Epithelial cell of prostate (primary cell): ENCODE measurements around the gene CAPN5.

Experiments used
- DNase-seq: peaks from one replicate; pipeline ENCODE4 v3.0.0-alpha.2; 2011; ENCODE audit warnings: low read depth, low spot score
- H3K27ac ChIP-seq: fragments of 450-650 bp; 2 replicates; pipeline ENCODE4 v1.5.1; 2017; ENCODE audit warnings: mild to moderate bottlenecking

The CAPN5 gene

DNA sequence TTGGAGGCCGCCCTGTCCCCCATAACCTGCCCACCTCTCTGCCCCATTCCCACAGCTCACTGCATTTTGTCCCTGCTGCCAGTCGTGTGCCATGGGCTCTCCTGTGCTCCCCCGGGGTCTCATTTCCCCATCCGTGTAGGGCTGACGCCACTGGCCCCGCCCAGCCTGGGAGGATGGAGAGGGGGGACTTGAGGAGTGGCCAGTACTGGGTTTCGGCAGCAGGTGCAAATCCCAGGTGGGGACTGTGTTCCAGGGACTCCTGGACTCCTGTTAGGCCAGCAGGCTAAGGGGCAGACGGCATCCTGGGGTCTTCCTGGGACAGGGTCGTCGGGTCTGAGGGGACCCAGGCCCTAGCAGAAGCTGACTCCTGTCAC, 60.1 kb downstream of the CAPN5 start:
- no peak overlapping the region for H3K27ac ChIP-seq
- DNase-seq, result no peak

DNA sequence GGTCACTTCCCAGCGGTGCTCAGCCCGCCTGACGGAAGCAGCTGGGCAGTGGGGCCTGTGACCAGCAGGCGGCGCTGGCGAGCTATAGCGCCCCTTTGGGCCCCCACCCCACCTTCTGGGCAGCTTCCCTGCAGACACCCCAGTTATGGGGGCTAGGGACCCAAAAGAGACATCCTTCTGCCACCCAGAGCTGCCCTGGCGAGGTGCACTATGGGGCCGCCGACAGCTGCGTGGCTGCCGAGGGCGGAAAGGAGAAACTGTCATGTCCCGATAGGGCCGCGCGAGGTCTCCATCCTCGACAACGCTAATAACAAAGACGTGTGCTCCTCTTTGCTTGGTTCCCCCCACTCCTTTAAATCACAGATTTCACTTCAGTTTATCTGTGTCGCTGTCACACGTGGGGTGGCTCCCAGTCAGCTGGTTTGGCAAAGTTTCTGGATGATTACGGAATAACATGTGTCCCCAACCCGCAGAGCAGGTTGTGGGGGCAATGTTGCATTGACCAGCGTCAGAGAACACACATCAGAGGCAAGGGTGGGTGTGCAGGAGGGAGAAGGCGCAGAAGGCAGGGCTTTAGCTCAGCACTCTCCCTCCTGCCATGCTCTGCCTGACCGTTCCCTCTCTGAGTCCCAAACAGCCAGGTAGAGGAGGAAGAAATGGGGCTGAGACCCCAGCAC, 60.6 kb downstream of the CAPN5 start:
- H3K27ac ChIP-seq, result no peak overlapping the region
- no peak for DNase-seq

DNA sequence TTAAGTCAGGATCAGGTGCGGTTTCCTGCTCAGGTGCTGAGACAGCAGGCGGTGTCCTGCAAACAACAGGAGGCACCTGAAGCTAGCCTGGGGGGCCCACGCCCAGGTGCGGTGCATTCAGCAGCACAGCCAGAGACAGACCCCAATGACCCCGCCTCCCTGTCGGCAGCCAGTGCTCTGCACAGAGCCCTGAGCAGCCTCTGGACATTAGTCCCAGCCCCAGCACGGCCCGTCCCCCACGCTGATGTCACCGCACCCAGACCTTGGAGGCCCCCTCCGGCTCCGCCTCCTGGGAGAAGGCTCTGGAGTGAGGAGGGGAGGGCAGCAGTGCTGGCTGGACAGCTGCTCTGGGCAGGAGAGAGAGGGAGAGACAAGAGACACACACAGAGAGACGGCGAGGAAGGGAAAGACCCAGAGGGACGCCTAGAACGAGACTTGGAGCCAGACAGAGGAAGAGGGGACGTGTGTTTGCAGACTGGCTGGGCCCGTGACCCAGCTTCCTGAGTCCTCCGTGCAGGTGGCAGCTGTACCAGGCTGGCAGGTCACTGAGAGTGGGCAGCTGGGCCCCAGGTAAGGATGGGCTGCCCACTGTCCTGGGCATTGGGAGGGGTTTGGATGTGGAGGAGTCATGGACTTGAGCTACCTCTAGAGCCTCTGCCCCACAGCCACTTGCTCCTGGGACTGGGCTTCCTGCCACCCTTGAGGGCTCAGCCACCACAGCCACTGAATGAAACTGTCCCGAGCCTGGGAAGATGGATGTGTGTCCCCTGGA, 61.3 kb downstream of the CAPN5 start, which contains the start of gene MYO7A:
Gene MYO7A (plus strand): TSS at position 327 of the 772 bp plus-strand sequence. CDS start 2,389 bp downstream, outside the sequence.
- no peak within 1 kb of the TSS for H3K27ac ChIP-seq
- DNase-seq, result no peak

DNA sequence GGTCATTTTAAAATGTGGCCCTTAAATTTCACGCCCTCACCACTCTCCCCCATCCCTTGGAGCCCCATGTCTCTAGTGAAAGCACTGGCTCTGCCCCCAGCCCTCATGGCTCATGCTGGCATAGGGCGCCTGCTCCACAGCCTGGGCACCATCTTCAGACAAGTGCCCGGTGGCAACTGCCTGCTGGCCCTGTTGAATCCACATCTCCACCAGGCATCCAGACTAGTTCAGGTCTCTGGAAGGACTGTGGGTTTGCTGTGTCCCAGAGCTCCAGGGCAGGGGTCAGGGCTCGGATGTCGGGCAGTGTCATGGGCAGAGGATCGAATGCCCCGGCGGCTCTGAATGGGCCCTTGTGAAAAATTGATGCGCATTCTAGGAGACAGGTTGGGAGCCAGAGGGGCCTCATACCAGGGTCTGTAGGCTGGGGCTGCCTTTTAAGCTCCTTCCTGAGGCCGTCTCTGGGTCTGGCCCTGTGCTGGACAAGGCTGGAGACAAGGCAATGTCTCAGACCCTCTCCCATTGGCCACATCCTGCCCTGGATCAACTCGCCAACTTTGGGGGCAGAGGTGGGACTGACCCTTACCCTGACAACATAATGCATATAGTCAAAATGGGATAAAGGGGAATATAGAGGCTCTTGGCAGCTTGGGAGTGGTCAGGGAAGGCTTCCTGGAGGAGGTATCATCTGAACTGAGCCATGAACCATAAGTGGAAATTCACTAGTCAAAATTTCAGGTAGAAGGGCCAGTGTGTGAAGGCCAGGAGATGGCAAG, 62.5 kb downstream of the CAPN5 start:
- no peak overlapping the region for H3K27ac ChIP-seq
- no peak for DNase-seq

DNA sequence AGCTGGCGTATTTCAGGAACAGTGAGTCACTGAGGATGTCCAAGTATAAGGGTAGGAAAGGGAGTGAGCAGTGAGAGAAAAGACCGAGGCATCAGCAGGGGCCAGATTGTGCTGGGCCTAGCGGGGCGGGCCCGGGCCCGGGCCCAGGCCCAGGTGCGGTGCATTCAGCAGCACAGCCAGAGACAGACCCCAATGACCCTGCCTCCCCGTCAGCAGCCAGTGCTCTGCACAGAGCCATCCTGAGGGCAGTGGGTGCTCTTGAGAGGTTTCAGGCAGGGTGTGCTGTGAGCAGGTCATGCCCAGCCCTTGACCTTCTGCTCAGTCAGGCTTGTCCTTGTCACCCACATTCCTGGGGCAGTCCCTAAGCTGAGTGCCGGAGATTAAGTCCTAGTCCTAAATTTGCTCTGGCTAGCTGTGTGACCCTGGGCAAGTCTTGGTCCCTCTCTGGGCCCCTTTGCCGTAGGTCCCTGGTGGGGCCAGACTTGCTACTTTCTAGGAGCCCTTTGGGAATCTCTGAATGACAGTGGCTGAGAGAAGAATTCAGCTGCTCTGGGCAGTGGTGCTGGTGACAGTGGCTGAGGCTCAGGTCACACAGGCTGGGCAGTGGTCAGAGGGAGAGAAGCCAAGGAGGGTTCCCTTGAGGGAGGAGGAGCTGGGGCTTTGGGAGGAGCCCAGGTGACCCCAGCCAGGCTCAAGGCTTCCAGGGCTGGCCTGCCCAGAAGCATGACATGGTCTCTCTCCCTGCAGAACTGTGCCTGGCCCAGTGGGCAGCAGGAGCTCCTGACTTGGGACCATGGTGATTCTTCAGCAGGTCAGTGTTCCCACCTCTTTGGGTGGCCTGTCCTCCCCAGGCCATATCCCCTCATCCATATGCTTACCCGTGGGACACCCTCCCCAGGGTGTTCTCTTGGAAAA, 63.3 kb downstream of the CAPN5 start:
- no peak for DNase-seq
- H3K27ac ChIP-seq, result no peak overlapping the region

DNA sequence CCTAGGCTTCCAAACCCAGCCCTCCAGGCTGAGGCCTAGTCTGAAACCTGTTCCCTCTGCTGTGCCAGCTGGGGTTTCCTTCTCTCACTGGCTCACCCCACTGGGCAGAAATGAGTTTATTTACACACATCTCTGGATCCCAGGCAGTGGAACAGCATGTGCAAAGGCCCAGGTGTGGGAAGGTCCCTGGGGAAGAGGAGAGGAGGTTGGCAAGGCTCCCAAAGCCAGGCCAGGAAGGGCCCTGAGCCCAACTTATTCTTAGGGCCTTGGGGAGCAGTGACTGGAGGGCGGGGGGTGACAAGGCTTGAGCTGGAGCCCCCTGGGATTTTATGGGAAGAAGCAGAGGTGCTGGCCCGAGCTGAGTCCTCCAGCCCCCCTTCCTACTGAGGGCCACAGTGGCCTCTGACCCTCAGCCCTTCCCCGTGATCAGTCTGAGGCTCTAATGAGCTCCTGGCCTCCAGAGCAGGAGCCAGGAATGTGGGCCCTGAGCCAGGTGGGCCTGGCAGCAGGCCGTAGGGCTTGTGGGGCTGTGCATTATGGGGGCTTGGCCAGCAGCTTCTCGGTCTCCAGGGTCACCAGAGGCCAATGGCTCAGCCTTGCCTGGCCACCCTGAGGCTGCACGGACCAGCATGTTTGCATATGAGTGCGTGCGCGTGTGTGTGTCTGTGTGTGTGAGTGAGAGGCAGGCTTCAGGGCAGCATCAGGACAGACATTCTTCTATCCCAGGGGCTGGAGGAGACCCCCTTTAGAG, 64.2 kb downstream of the CAPN5 start:
- no peak for DNase-seq
- H3K27ac ChIP-seq, result no peak overlapping the region

DNA sequence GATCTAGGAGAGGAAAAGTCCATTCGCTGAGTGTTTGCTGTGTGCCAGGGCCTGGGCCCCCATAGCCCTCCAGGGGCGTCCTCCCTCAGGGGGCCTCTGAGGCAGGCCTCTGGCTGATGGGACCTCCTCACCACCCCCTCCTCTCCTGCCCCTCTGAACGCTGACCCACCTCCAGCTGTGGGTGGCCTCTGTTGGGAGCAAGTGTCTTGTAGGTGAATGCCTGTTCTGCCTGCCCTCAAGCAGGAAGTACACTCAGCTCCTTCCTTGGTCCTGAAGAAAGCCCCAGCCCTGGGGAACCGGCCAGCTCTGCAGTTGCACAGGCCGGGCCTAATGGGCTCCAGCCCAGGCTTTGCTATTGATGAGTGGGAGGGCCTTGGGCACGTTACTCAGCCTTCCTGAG, 64.8 kb downstream of the CAPN5 start:
- H3K27ac ChIP-seq, result no peak overlapping the region
- DNase-seq, result no peak

DNA sequence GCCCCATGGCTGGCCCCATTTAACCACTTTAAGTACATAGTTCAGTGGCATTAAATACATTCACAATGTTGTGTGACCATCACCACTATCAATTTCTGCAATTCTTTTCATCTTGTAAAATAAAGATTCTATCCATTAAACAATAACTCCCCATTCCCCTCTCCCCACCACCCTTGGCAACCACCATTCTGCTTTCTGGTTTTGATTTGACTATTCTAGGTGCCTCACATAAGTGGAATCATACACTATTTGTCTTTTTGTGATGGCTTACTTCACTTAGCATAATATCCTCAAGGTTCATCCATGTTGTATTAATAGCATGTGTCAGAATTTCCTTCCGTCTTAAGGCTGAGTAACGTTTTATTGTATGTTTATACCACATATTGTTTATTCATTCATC, 68.3 kb downstream of the CAPN5 start:
- H3K27ac ChIP-seq, result no peak overlapping the region
- no peak for DNase-seq

DNA sequence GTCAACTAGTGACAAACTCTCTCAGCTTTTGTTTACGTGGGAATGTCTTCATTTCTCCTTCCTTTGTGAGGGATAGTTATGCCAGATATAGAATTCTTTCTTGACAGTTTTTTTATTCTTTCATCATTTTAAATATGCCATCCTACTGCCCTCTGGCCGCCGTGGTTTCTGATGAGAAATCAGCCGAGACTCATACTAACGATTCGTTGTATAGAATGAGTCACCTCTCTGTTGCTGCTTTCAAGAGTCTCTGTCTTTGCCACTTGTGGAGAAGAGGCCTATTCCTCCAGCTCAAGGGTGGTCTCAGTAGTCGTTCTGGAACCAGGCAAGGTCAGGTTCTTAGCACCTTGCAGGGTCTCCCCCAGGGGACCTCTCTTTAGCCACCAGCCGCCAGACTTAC, 69.3 kb downstream of the CAPN5 start:
- DNase-seq, result peak; percentile 20
- H3K27ac ChIP-seq, result no peak overlapping the region

DNA sequence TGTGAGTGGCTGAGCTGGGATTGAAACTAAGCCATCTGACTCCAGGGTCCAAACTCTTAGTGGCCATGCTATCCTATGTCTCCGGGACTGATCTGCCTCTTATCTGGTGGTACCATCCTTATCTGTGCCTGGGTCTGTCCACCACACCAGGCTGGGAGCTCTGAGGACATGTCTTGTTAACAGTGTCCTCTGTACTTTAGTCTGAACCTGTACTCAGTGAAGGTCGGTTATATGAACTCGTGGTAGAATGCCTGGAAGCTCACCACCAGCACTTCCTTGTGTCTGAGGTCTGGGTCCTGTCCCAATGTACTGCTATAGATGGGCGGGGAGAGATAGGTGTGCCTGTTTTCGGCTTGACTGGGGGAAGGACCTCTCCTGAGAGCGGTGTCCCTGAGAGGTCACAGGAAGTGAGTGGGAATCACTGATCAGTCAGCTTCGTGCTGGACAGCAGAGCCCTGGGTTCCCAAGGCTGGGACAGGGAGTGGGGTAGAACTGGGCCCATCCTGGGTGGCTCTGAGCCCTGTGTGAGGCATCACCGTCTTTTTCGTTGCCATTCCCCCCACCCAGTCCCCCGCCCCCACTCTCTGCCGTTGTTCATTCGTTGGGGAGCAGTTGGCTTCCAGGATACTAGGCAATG, 70.1 kb downstream of the CAPN5 start:
- H3K27ac ChIP-seq, result no peak overlapping the region
- no peak for DNase-seq

DNA sequence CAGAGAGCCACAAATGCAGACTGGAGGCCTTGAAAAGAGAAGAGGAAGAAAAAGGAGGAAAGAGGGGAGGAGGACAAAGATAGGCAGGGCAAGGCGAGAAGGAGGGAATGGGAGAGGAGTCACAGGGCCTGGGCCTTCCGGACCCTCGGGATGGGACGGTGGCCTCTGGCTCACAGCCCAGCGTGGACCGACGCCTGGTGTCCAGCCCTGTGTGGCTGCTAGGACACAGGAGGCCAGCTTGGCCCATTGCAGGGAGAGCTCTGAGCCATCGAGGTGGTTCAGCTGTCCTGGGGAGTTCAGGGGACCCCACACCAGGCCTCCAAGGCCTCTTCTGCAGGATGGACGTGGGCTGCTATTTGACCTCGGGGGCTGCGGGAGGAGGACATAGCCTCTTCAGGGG, 70.7 kb downstream of the CAPN5 start:
- no peak overlapping the region for H3K27ac ChIP-seq
- DNase-seq, result no peak

DNA sequence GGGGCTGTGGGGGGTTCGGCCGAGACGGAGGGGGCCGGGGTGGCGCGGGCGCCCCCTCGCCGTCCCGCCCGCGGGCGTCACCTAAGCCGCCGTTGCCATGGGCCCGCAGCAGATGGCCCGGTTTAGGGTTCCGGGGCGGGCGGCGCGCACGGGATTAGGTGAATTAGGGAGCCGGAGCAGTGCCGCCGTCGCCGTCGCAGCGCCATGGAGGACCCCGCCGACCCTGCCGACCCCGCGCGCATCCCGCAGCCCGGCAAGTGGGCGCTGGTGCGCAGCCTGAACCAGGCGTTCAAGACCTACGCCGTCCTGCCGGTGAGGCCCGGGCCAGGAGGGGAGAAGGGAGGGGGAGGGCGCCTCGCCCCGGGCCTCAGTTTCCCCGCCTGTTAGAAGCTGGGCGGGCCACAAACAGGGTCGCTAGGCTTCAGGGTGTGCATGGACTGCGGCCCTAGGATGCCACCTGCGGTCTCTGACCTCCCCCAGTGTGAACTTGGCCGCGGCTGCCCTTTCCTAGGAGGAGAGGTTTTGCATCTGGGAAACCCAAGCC, 71.4 kb downstream of the CAPN5 start:
- H3K27ac ChIP-seq, result no peak overlapping the region
- no peak for DNase-seq

DNA sequence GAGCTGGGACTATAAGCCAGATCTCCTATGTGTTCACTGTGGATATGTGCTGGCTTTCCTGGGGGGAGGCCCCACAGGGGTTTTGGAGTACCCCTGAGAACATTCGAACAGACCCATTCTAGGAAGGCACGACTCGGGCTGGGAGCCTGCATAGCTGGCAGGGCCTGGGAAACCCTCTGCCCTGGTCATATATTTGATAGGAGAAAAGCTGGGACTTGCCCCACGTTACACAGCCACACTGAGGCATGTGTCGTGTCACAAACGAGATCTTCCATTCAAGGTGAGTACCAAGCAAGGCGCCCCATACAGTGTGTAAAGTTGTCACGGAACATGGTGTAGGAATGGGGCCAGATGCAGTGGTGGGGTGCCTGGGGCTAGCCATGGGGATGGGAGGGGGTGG, 72.4 kb downstream of the CAPN5 start:
- no peak overlapping the region for H3K27ac ChIP-seq
- no peak for DNase-seq

DNA sequence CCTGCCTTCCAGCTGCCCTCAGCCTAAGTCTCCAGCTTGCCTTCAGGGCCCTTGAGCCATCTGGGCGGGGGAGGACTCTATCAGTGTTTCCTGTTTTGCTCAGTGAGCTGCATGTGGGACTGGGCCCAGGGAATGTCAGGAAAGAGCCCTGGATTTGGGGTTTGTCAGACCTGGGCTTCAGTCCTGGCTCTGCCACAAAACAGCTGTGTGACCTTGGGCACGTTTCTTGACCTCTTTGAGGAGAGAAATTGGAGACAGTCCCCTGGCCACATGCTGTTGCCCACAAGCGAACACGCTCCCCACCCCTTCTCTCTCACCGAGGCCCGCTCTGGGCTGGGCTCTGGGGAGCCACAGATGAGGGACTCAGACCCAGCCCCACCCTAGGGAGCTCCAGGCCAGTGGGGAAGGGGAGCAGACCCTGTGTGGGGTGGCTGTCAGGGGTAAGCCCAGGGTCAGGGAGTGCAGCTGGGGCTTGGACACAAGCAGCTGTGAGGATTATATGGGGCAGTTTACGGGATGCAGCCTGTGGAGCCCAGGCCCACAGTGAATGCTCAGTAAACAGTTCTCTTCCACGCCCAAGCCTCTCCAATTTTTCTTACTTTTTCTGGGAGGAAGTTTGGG, 73.6 kb downstream of the CAPN5 start:
- peak overlapping the region; percentile 52 for H3K27ac ChIP-seq
- no peak for DNase-seq

DNA sequence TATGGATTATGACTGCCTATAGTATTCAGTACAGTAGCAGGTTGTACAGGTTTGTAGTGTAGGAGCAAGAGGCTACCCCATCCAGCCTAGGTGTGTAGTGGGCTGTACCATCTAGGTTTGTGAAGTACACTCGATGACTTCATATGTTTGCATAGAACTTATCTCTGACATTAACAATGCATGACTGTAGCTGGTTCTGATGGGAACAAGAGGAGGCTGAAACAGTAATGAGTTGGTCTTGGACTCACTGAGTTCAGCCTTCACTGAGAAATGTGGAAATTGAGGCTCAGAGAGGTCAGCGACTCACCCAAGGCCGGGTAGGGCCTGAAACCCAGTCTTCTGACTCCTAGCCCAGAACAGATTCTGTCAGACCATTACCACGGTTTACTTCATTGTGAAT, 74.3 kb downstream of the CAPN5 start:
- peak overlapping the region; percentile 52 for H3K27ac ChIP-seq
- DNase-seq, result peak; percentile 94

DNA sequence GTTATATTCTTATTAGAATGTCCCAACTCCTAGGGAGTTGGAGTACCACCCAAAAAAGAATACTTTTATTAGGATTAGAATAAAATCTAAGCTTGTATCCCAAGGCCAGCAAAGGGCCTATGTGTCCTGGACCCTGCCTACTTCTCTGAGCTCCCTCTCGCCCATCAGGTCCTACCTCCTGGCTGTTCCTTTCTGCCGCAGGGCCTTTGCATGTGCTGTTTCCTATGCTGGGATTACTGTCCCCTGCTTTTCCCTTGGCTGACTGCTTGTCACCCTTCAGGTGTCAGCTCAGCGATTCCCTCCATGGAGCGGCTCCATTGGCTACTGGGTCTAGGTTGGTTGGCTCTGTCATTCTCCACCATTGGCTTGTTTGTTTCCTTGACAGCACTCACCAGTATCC, 74.7 kb downstream of the CAPN5 start:
- DNase-seq, result no peak
- H3K27ac ChIP-seq, result peak overlapping the region; percentile 52

DNA sequence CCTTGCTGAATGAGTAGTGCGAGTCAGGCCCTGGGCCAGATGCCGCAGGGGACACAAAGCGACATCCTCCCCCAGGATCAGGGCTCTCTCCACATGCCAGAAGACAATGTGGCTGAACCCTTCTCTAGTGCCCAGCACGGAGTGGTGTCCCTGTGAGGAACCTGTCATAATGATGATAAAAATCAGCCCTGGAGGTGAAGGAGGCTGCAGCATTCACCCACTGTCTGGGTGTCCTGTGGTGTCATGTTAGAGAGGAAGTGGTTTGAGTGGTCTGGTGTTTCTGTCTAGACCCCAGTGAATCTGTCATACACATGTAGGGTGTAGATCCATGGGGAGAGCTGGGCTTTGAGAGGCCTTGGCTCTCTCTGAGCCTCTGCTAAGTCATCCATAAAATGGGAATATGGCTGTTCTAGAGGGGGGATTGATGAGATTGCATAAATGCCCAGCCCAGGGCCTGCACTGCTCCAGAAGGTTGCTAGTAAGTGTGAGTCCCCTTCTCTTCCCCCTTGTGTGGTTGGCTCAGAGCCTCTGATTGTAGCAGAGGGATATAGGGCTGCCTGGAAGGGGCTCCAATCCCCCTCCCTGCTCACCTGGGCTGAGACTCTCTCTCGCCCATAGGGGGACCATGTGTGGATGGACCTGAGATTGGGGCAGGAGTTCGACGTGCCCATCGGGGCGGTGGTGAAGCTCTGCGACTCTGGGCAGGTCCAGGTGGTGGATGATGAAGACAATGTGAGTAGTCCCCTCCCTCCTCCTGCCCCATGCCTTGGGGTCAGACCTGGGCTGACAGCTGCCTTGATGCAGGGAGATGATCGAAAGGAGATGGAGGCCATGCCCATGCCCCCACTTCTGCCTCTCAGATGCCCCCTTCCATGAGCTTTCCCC, 75.6 kb downstream of the CAPN5 start:
- no peak overlapping the region for H3K27ac ChIP-seq
- no peak for DNase-seq
